ENCODE measurements around the gene C1orf216. TPM values are rescaled to one million over a fixed set of nuclear protein-coding genes. Genes with fewer than 3 reads are reported as not detected.

Gene C1orf216
- total RNA-seq, 4 donors from 2014 or later: 2.8 to 6.7 (median 4.7) TPM

- no peak for DNase-seq
- Histone ChIP-seq H3K4me1 (no peaks in the 10 kb centered on the region), H3K9me3 (no peaks in the 10 kb centered on the region), H3K4me3 (no peak overlapping the region), H3K27me3 (no peaks in the 10 kb centered on the region), H3K27ac (no peak overlapping the region), H3K36me3 (no peaks in the 10 kb centered on the region)
- intact Hi-C loops (cut with DNase I; ENCODE audit: low total_unique reads): no loop called here
- TF ChIP-seq EP300 (IDR thresholded peaks at IDR 0.05; ENCODE audit: low read depth) (no peak), CTCF (IDR thresholded peaks at IDR 0.05) (no peak), POLR2AphosphoS5 (IDR thresholded peaks at IDR 0.05) (no peak), POLR2A (IDR thresholded peaks at IDR 0.05) (no peak)
- WGBS, 2 donors (ENCODE audit: low coverage in 1 of 2): 50 to 76% methylated on average over 1 of the region's 1 CpG
- in situ Hi-C loops (cut with MboI; ENCODE audit: low pct_ligation_motif_present in 1 of 4, low pct_unique_long_range_greater_than_20kb in 1 of 4, low sequenced_read_pairs in 3 of 4): no loop called here
These were observed 18.4 kb upstream of the C1orf216 start for GRCh38 chr1:35737120-35737519.

- 81 to 100% methylated on average over 2 to 4 of the region's 4 CpGs for WGBS, 2 donors (ENCODE audit: low coverage in 1 of 2)
- no peaks in the 10 kb centered on the region for H3K9me3 ChIP-seq
- peaks cover 0 to 4% (median 0%) of the 10 kb centered on the region in 4 donors for H3K4me1 ChIP-seq
- intact Hi-C loops (cut with DNase I; ENCODE audit: low total_unique reads): loop anchor here (5.0 kb wide), 1 partner anchor 160 kb away; no protein-coding TSS in a partner anchor
- no peak for TF ChIP-seq POLR2A (IDR thresholded peaks at IDR 0.05)
- no peak for TF ChIP-seq CTCF (IDR thresholded peaks at IDR 0.05)
- TF ChIP-seq EP300 (IDR thresholded peaks at IDR 0.05; ENCODE audit: low read depth): no peak
- no peak for TF ChIP-seq POLR2AphosphoS5 (IDR thresholded peaks at IDR 0.05)
- no peaks in the 10 kb centered on the region for H3K27me3 ChIP-seq
- in situ Hi-C loops (cut with MboI; ENCODE audit: low pct_ligation_motif_present in 1 of 4, low pct_unique_long_range_greater_than_20kb in 1 of 4, low sequenced_read_pairs in 3 of 4): loop anchor here in 1 of 4 donors (10.0 kb wide), 1 partner anchor 163 kb away; no protein-coding TSS in a partner anchor
- no peak overlapping the region for H3K27ac ChIP-seq
- H3K36me3 ChIP-seq: no peaks in the 10 kb centered on the region
- DNase-seq: no peak
- no peak overlapping the region for H3K4me3 ChIP-seq
These were observed 8.9 kb upstream of the C1orf216 start for GRCh38 chr1:35727434-35728040.

- peak; percentile 41 for DNase-seq
- no peaks in the 10 kb centered on the region for H3K27me3 ChIP-seq
- no peak for TF ChIP-seq POLR2A (IDR thresholded peaks at IDR 0.05)
- peak; percentile 63 to 90 (median 85) for TF ChIP-seq CTCF (IDR thresholded peaks at IDR 0.05)
- no peaks in the 10 kb centered on the region for H3K36me3 ChIP-seq
- no peak overlapping the region for H3K27ac ChIP-seq
- in situ Hi-C loops (cut with MboI; ENCODE audit: low pct_ligation_motif_present in 1 of 4, low pct_unique_long_range_greater_than_20kb in 1 of 4, low sequenced_read_pairs in 3 of 4): loop anchor here in 1 of 4 donors (10.0 kb wide), 1 partner anchor 162 kb away; no protein-coding TSS in a partner anchor
- H3K9me3 ChIP-seq: no peaks in the 10 kb centered on the region
- H3K4me3 ChIP-seq: no peak overlapping the region
- intact Hi-C loops (cut with DNase I; ENCODE audit: low total_unique reads): loop anchor here (5.0 kb wide), 1 partner anchor 159 kb away; no protein-coding TSS in a partner anchor
- peaks cover 0 to 4% (median 0%) of the 10 kb centered on the region in 4 donors for H3K4me1 ChIP-seq
- 40 to 52% methylated on average over 4 to 11 of the region's 11 CpGs for WGBS, 2 donors (ENCODE audit: low coverage in 1 of 2)
These were observed 8.1 kb upstream of the C1orf216 start for GRCh38 chr1:35726450-35727433.

GRCh38 chr1:35725596-35725995 lies 6.9 kb upstream of the C1orf216 start:
- TF ChIP-seq CTCF (IDR thresholded peaks at IDR 0.05): no peak

More at GRCh38 chr1:35725596-35725995, 6.9 kb upstream of the C1orf216 start:
- no peaks in the 10 kb centered on the region for H3K27me3 ChIP-seq
- peaks cover 0 to 4% (median 0%) of the 10 kb centered on the region in 4 donors for H3K4me1 ChIP-seq
- WGBS, 2 donors (ENCODE audit: low coverage in 1 of 2): 80% methylated on average over 10 of the region's 10 CpGs; no CpG with 5 or more reads in 1 of the 2 donors
- no peak overlapping the region for H3K27ac ChIP-seq
- no peaks in the 10 kb centered on the region for H3K36me3 ChIP-seq
- no peak for DNase-seq
- no peak overlapping the region for H3K4me3 ChIP-seq
- in situ Hi-C loops (cut with MboI; ENCODE audit: low pct_ligation_motif_present in 1 of 4, low pct_unique_long_range_greater_than_20kb in 1 of 4, low sequenced_read_pairs in 3 of 4): loop anchor here in 1 of 4 donors (10.0 kb wide), 1 partner anchor 161 kb away; no protein-coding TSS in a partner anchor
- intact Hi-C loops (cut with DNase I; ENCODE audit: low total_unique reads): loop anchor here (5.0 kb wide), 1 partner anchor 158 kb away; no protein-coding TSS in a partner anchor
- H3K9me3 ChIP-seq: no peaks in the 10 kb centered on the region
